SK-N-SH (cell line): ENCODE results near the gene SLC25A48. TPM values are rescaled to one million over a fixed set of nuclear protein-coding genes. Genes with fewer than 3 reads are reported as not detected.

Experiments used
- CTCF ChIA-PET: fragments of 300-600, 350-600 bp; formaldehyde crosslinking; extraction: SDS; loops from one replicate; lab custom pipeline; 2021; lab: Yijun Ruan, JAX
- POLR2A ChIA-PET: fragments of 350-600 bp; sonication (Branson Sonifier 250); formaldehyde crosslinking; extraction: SDS; loops from one replicate; lab custom pipeline; 2020; ENCODE audit warnings: antibody characterized with exemption, inconsistent platforms; lab: Yijun Ruan, JAX
- DNase-seq: peaks from one replicate; pipeline ENCODE4 v3.0.0; 2012
- H2AFZ ChIP-seq: fragments of 200-600 bp; sonication (generic); 2 replicates; pipeline ENCODE4 v1.8.1; 2016; ENCODE audit warnings: antibody characterized with exemption, mild to moderate bottlenecking, low read depth
- H3F3A ChIP-seq: fragments of 200-600 bp; sonication (generic); replicated peaks from 2 replicates; pipeline ENCODE3; 2016; ENCODE audit warnings: antibody characterized with exemption, mild to moderate bottlenecking; ENCODE audit not compliant: insufficient read depth
- H3K27ac ChIP-seq, 2 experiments: fragments of 200-500 bp in 1 of 2; fragments of 200-600 bp in 1 of 2; sonication (Bioruptor generic) in 1 of 2; sonication (generic), shearing (Covaris generic) in 1 of 2; 2 replicates each; pipeline versions ENCODE4 v1.5.1 to v1.6.1; 2014 to 2016; ENCODE audit warnings: low read depth in 2 of 2, inconsistent platforms in 1 of 2, low read length in 1 of 2, mild to moderate bottlenecking in 1 of 2, mixed read lengths in 1 of 2
- H3K27me3 ChIP-seq: fragments of 200-600 bp; sonication (generic), shearing (Covaris generic); 2 replicates; pipeline ENCODE4 v1.6.1; 2016; ENCODE audit warnings: mixed run types; ENCODE audit not compliant: insufficient read depth
- H3K36me3 ChIP-seq, 2 experiments: fragments of 200-500 bp in 1 of 2; fragments of 200-600 bp in 1 of 2; sonication (Bioruptor generic) in 1 of 2; sonication (generic) in 1 of 2; replicated peaks in 1 of 2; 2 replicates each; pipeline versions ENCODE3 to v1.5.1; 2014 to 2016; ENCODE audit warnings: low read length in 1 of 2, mild to moderate bottlenecking in 1 of 2; ENCODE audit not compliant: insufficient read depth in 2 of 2, control insufficient read depth in 1 of 2
- H3K4me1 ChIP-seq, 2 experiments: fragments of 200-500 bp in 1 of 2; fragments of 200-600 bp in 1 of 2; sonication (Bioruptor generic) in 1 of 2; sonication (generic), shearing (Covaris generic) in 1 of 2; 2 replicates each; pipeline versions ENCODE4 v1.5.1 to v1.6.1; 2014 to 2016; ENCODE audit warnings: low read depth in 1 of 2, low read length in 1 of 2, mixed run types in 1 of 2; ENCODE audit not compliant: insufficient read depth in 2 of 2, control insufficient read depth in 1 of 2
- H3K4me2 ChIP-seq: fragments of 200-600 bp; sonication (generic), shearing (Covaris generic); 2 replicates; pipeline ENCODE4 v1.6.1; 2017; ENCODE audit warnings: mixed run types
- H3K4me3 ChIP-seq, 2 experiments: fragments of 200-500 bp in 1 of 2; fragments of 200-600 bp in 1 of 2; sonication (Bioruptor generic) in 1 of 2; sonication (generic), shearing (Covaris generic) in 1 of 2; 2 replicates each; pipeline versions ENCODE4 v1.5.1 to v1.8.1; 2014 to 2016; ENCODE audit warnings: low read depth in 2 of 2, inconsistent platforms in 1 of 2, low read length in 1 of 2, mild to moderate bottlenecking in 1 of 2, mixed read lengths in 1 of 2, moderate library complexity in 1 of 2
- H3K79me2 ChIP-seq: fragments of 200-600 bp; sonication (generic); 2 replicates; pipeline ENCODE4 v1.8.1; 2017; ENCODE audit warnings: mild to moderate bottlenecking; ENCODE audit not compliant: insufficient read depth
- H3K9ac ChIP-seq: fragments of 200-600 bp; sonication (generic); 2 replicates; pipeline ENCODE4 v1.6.1; 2017; ENCODE audit warnings: mixed run types
- H3K9me2 ChIP-seq: fragments of 200-600 bp; sonication (generic); 2 replicates; pipeline ENCODE4 v1.6.1; 2017; ENCODE audit warnings: mixed run types
- H3K9me3 ChIP-seq: fragments of 200-600 bp; sonication (generic); 2 replicates; pipeline ENCODE4 v1.6.1; 2017; ENCODE audit warnings: mixed run types, mild to moderate bottlenecking, moderate library complexity
- H4K20me1 ChIP-seq: fragments of 200-600 bp; sonication (generic); 2 replicates; pipeline ENCODE4 v1.6.1; 2017; ENCODE audit warnings: mild to moderate bottlenecking, mixed run types; ENCODE audit not compliant: insufficient read depth
- ELF1 ChIP-seq: IDR thresholded peaks from 2 replicates; pipeline ENCODE4 v1.4.0; 2012
- EP300 ChIP-seq, 2 experiments: IDR thresholded peaks; 2 replicates each; pipeline versions ENCODE4 v1.4.0 to v1.6.1; 2012; ENCODE audit warnings: borderline replicate concordance in 1 of 2, low read depth in 1 of 2, low read length in 1 of 2
- EZH2phosphoT487 ChIP-seq: fragments of 200-600 bp; sonication (generic); IDR thresholded peaks from 2 replicates; pipeline ENCODE4 v1.6.1; 2017; ENCODE audit warnings: low read depth, mixed run types, mild to moderate bottlenecking, antibody characterized with exemption, moderate library complexity, borderline replicate concordance
- FOSL2 ChIP-seq: IDR thresholded peaks from 2 replicates; pipeline ENCODE4 v1.4.0; 2012; ENCODE audit warnings: low read depth, mild to moderate bottlenecking, moderate library complexity, borderline replicate concordance
- FOXM1 ChIP-seq: IDR thresholded peaks from 2 replicates; pipeline ENCODE4 v1.4.0; 2012; ENCODE audit warnings: low read depth, mild to moderate bottlenecking
- GABPA ChIP-seq: IDR thresholded peaks from 2 replicates; pipeline ENCODE4 v1.4.0; 2012; ENCODE audit warnings: low read depth, mild to moderate bottlenecking
- GATA2 ChIP-seq: sonication (generic); formaldehyde crosslinking; IDR thresholded peaks from 2 replicates; pipeline ENCODE4 v1.5.0; 2020; ENCODE audit warnings: mild to moderate bottlenecking, missing genetic modification reagents
- MXI1 ChIP-seq: IDR thresholded peaks from 2 replicates; pipeline ENCODE4 v1.6.1; 2012; ENCODE audit warnings: mild to moderate bottlenecking, low read depth, low read length, improper control_type of control experiment
- POLR2AphosphoS5 ChIP-seq: IDR thresholded peaks from 2 replicates; pipeline ENCODE4 v1.6.1; 2012; ENCODE audit warnings: low read depth, low read length
- RCOR1 ChIP-seq: fragments of 150-350 bp; IDR thresholded peaks from 2 replicates; pipeline ENCODE4 v1.6.1; 2017; ENCODE audit warnings: antibody characterized with exemption, low read length
- RXRA ChIP-seq: IDR thresholded peaks from 2 replicates; pipeline ENCODE4 v1.4.0; 2012; ENCODE audit warnings: low read depth, mild to moderate bottlenecking, borderline replicate concordance
- SIN3A ChIP-seq: IDR thresholded peaks from 2 replicates; pipeline ENCODE4 v1.6.1; 2012; ENCODE audit warnings: low read depth, mild to moderate bottlenecking, low read length, moderate library complexity, borderline replicate concordance
- TCF12 ChIP-seq: IDR thresholded peaks from 2 replicates; pipeline ENCODE4 v1.4.0; 2012
- YY1 ChIP-seq: IDR thresholded peaks from 2 replicates; pipeline ENCODE4 v1.4.0; 2012; ENCODE audit warnings: low read depth, mild to moderate bottlenecking
- WGBS: methylation state at CpG from one replicate; pipeline ENCODE4 v1.1.6; 2017; ENCODE audit warnings: low lambda C conversion rate; 5-methylcytosine and 5-hydroxymethylcytosine counted together
- polyA plus RNA-seq, 3 experiments: library from polyadenylated mRNA; depleted of rRNA; stranded (reverse); fragments of >200 nt; gene quantifications; 2 replicates each; pipeline ENCODE4 v1.2.3, GENCODE V29; 2012
- TF ChIP-seq, protein P1 (sequence below): IDR thresholded peaks from 2 replicates; pipeline ENCODE4; 2012
- TF ChIP-seq, protein P2 (sequence below): fragments of 200-600 bp; sonication (generic); IDR thresholded peaks from 2 replicates; pipeline ENCODE4 v1.6.1; 2017; ENCODE audit warnings: antibody characterized with exemption, mild to moderate bottlenecking, moderate library complexity
- TF ChIP-seq, protein P3 (sequence below): IDR thresholded peaks from 2 replicates; pipeline ENCODE4 v1.4.0; 2012; ENCODE audit warnings: low read depth, borderline replicate concordance

The SLC25A48 gene
- polyA plus RNA-seq, 1 of the 3 experiments (the other 2 are of a cell fraction): 0.23 TPM

DNA sequence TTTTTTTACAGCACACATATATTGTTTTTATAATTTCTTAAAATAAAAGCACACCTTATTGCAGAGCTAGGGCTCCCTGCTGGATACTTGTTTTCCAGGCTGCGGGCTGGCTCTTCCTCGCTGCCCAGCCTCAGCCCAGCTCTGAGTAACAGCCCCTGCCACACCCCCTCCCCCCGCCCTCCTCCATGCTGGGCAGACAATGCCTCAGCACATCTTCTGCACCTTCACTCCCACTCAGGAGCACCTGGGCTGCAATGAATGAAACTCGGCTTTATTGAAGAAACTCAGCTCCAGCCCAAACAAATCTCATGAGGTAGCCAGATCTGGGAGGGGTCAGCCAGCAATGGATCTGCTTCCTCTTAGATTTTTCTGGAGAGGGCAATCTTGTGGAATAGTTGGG is 51.7 kb downstream of the SLC25A48 start:
- no peak for DNase-seq
- no peaks in the 10 kb centered on the region for H3K9me2 ChIP-seq
- no peaks in the 10 kb centered on the region for H4K20me1 ChIP-seq
- TF ChIP-seq EP300 (IDR thresholded peaks at IDR 0.05; ENCODE audit: borderline replicate concordance in 1 of 2, low read depth in 1 of 2, low read length in 1 of 2) (no peak), RCOR1 (no peak), TCF12 (no peak), SIN3A (no peak), RXRA (no peak), GATA2 (CRISPR knock-in tag) (no peak), YY1 (no peak), FOXM1 (no peak), POLR2AphosphoS5 (no peak), ELF1 (no peak), FOSL2 (no peak), GABPA (no peak), MXI1 (no peak)
- TF ChIP-seq, protein P1, sequence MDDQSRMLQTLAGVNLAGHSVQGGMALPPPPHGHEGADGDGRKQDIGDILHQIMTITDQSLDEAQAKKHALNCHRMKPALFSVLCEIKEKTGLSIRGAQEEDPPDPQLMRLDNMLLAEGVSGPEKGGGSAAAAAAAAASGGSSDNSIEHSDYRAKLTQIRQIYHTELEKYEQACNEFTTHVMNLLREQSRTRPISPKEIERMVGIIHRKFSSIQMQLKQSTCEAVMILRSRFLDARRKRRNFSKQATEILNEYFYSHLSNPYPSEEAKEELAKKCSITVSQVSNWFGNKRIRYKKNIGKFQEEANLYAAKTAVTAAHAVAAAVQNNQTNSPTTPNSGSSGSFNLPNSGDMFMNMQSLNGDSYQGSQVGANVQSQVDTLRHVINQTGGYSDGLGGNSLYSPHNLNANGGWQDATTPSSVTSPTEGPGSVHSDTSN: no peak
- TF ChIP-seq, protein P2, sequence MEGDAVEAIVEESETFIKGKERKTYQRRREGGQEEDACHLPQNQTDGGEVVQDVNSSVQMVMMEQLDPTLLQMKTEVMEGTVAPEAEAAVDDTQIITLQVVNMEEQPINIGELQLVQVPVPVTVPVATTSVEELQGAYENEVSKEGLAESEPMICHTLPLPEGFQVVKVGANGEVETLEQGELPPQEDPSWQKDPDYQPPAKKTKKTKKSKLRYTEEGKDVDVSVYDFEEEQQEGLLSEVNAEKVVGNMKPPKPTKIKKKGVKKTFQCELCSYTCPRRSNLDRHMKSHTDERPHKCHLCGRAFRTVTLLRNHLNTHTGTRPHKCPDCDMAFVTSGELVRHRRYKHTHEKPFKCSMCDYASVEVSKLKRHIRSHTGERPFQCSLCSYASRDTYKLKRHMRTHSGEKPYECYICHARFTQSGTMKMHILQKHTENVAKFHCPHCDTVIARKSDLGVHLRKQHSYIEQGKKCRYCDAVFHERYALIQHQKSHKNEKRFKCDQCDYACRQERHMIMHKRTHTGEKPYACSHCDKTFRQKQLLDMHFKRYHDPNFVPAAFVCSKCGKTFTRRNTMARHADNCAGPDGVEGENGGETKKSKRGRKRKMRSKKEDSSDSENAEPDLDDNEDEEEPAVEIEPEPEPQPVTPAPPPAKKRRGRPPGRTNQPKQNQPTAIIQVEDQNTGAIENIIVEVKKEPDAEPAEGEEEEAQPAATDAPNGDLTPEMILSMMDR: no peak
- TF ChIP-seq, all 33 proteins: peak for 0
- ChIA-PET POLR2A (no interaction called here), CTCF (interaction anchor here (0.7 to 1.5 kb wide), 11 partner anchors 9 to 327 kb away, joined by 3 to 22 read pairs (median 3); partner anchors contain the start of genes IL9 and SLC25A48)
- H3K4me1 ChIP-seq: peaks cover 0 to 2% of the 10 kb centered on the region in 2 experiments; a peak in 1 of 4 replicates
- no peak overlapping the region for H3K9ac ChIP-seq
- H2AFZ ChIP-seq: no peak overlapping the region
- no peaks in the 10 kb centered on the region for H3K79me2 ChIP-seq
- no peak overlapping the region for H3K4me2 ChIP-seq
- no peaks in the 10 kb centered on the region for H3F3A ChIP-seq
- no peaks in the 10 kb centered on the region for H3K36me3 ChIP-seq
- no peaks in the 10 kb centered on the region for H3K9me3 ChIP-seq
- H3K27me3 ChIP-seq: no peaks in the 10 kb centered on the region
- H3K4me3 ChIP-seq: no peak overlapping the region
- 55% methylated on average over 4 of the region's 4 CpGs for WGBS
- H3K27ac ChIP-seq: no peak overlapping the region

DNA sequence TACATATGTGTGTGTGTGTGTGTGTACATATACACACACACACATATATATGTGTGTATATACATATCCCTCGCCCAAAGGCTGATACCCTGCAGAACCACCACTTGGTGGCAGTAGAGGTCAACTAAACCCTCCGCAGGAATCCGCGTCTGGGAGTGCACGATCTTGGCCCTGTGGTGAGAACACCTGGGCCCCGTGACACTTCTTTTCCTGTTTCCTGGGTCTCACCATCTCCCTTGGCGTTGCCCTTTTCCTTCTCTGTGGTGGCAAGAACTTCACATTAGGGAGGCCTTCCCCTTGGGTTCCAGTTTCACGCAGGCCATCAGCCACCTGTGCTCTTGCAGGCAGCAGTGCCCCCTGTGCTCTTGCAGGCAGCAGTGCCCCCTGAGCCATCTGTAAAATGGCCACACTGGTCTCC is 53.0 kb downstream of the SLC25A48 start:
- POLR2A ChIA-PET: no interaction called here
- Histone ChIP-seq H3K79me2 (no peaks in the 10 kb centered on the region), H3K36me3 (no peaks in the 10 kb centered on the region), H3F3A (no peaks in the 10 kb centered on the region), H3K27ac (no peak overlapping the region), H3K9me3 (no peaks in the 10 kb centered on the region), H3K4me3 (0 out of 4 replicates have a peak overlapping the region, but pooled peaks of 1 of the 2 experiments have one; percentile 3), H3K27me3 (no peaks in the 10 kb centered on the region), H4K20me1 (no peaks in the 10 kb centered on the region), H3K4me1 (peaks cover 0 to 5% of the 10 kb centered on the region in 2 experiments; a peak in 1 of 4 replicates), H3K4me2 (0 out of 2 replicates have a peak overlapping the region, but pooled peaks have one; percentile 8), H3K9ac (no peak overlapping the region), H3K9me2 (no peaks in the 10 kb centered on the region), H2AFZ (no peak overlapping the region)
- CTCF ChIA-PET: interaction anchor here (1.0 to 10.7 kb wide), 17 partner anchors 9 to 927 kb away, joined by 3 to 104 read pairs (median 5); partner anchors contain the start of gene IL9
- peak; percentile 78 for DNase-seq
- 13% methylated on average over 8 of the region's 8 CpGs for WGBS
- TF ChIP-seq EZH2phosphoT487 (no peak), POLR2AphosphoS5 (no peak), GATA2 (CRISPR knock-in tag) (no peak), SIN3A (no peak), TCF12 (no peak), YY1 (no peak)
- TF ChIP-seq, protein P1: no peak
- TF ChIP-seq, protein P2: peak; percentile 95
- TF ChIP-seq, protein P3, sequence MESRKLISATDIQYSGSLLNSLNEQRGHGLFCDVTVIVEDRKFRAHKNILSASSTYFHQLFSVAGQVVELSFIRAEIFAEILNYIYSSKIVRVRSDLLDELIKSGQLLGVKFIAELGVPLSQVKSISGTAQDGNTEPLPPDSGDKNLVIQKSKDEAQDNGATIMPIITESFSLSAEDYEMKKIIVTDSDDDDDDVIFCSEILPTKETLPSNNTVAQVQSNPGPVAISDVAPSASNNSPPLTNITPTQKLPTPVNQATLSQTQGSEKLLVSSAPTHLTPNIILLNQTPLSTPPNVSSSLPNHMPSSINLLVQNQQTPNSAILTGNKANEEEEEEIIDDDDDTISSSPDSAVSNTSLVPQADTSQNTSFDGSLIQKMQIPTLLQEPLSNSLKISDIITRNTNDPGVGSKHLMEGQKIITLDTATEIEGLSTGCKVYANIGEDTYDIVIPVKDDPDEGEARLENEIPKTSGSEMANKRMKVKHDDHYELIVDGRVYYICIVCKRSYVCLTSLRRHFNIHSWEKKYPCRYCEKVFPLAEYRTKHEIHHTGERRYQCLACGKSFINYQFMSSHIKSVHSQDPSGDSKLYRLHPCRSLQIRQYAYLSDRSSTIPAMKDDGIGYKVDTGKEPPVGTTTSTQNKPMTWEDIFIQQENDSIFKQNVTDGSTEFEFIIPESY: no peak
